ENCODE measurements around the gene NRG3. TPM values are rescaled to one million over a fixed set of nuclear protein-coding genes. Genes with fewer than 3 reads are reported as not detected.

Gene NRG3
- total RNA-seq, 2 donors from 2014 or later, result 0.97 TPM; not detected in 1

GRCh38 chr10:82867056-82867455, 992.1 kb downstream of the NRG3 start:
- TF ChIP-seq POLR2A (IDR thresholded peaks at IDR 0.05), result no peak
- 90% methylated on average over 3 of the region's 3 CpGs for WGBS
- H3K4me3 ChIP-seq, result no peak overlapping the region

GRCh38 chr10:82874671-82875070, 999.7 kb downstream of the NRG3 start:
- Histone ChIP-seq H3K4me1 (replicated peaks) (no peaks in the 10 kb centered on the region), H3K9me3 (no peaks in the 10 kb centered on the region), H3K27ac (no peak overlapping the region), H3K27me3 (replicated peaks; ENCODE audit: insufficient read depth) (no peaks in the 10 kb centered on the region), H3K36me3 (no peaks in the 10 kb centered on the region), H3K4me3 (no peak overlapping the region)
- intact Hi-C loops (cut with DNase I), result no loop called here
- DNase-seq (ENCODE audit: low spot score), result no peak
- 94% methylated on average over 1 of the region's 1 CpG for WGBS
- TF ChIP-seq CTCF (IDR thresholded peaks at IDR 0.05) (no peak), POLR2AphosphoS5 (IDR thresholded peaks at IDR 0.05) (no peak), POLR2A (IDR thresholded peaks at IDR 0.05) (no peak)

More at GRCh38 chr10:82867056-82867455, 992.1 kb downstream of the NRG3 start:
- no peaks in the 10 kb centered on the region for H3K9me3 ChIP-seq
- intact Hi-C loops (cut with DNase I), result no loop called here
- H3K27me3 ChIP-seq (replicated peaks; ENCODE audit: insufficient read depth), result no peaks in the 10 kb centered on the region
- DNase-seq (ENCODE audit: low spot score), result no peak
- no peaks in the 10 kb centered on the region for H3K36me3 ChIP-seq
- H3K27ac ChIP-seq, result no peak overlapping the region
- no peaks in the 10 kb centered on the region for H3K4me1 ChIP-seq (replicated peaks)

GRCh38 chr10:82880776-82881290, 1005.8 kb downstream of the NRG3 start:
- no peak for TF ChIP-seq POLR2AphosphoS5 (IDR thresholded peaks at IDR 0.05)
- TF ChIP-seq CTCF (IDR thresholded peaks at IDR 0.05), result no peak
- no peak for TF ChIP-seq POLR2A (IDR thresholded peaks at IDR 0.05)
- no peak overlapping the region for H3K27ac ChIP-seq
- intact Hi-C loops (cut with DNase I), result no loop called here
- H3K27me3 ChIP-seq (replicated peaks; ENCODE audit: insufficient read depth), result no peaks in the 10 kb centered on the region
- H3K36me3 ChIP-seq, result no peaks in the 10 kb centered on the region
- no peak overlapping the region for H3K4me3 ChIP-seq
- no peaks in the 10 kb centered on the region for H3K9me3 ChIP-seq
- no peak for DNase-seq (ENCODE audit: low spot score)
- 36% methylated on average over 2 of the region's 2 CpGs for WGBS
- H3K4me1 ChIP-seq (replicated peaks), result no peaks in the 10 kb centered on the region

GRCh38 chr10:82882722-82883121, 1007.7 kb downstream of the NRG3 start:
- 62% methylated on average over 1 of the region's 1 CpG for WGBS

GRCh38 chr10:82883603-82884002, 1008.6 kb downstream of the NRG3 start:
- intact Hi-C loops (cut with DNase I), result no loop called here
- H3K9me3 ChIP-seq, result no peaks in the 10 kb centered on the region
- no peaks in the 10 kb centered on the region for H3K27me3 ChIP-seq (replicated peaks; ENCODE audit: insufficient read depth)
- no peak overlapping the region for H3K27ac ChIP-seq
- no peaks in the 10 kb centered on the region for H3K4me1 ChIP-seq (replicated peaks)
- TF ChIP-seq POLR2A (IDR thresholded peaks at IDR 0.05), result no peak
- H3K4me3 ChIP-seq, result no peak overlapping the region
- H3K36me3 ChIP-seq, result no peaks in the 10 kb centered on the region
- DNase-seq (ENCODE audit: low spot score), result no peak
- 86% methylated on average over 1 of the region's 1 CpG for WGBS

More at GRCh38 chr10:82882722-82883121, 1007.7 kb downstream of the NRG3 start:
- no peak overlapping the region for H3K4me3 ChIP-seq
- H3K4me1 ChIP-seq (replicated peaks), result no peaks in the 10 kb centered on the region
- no peak for DNase-seq (ENCODE audit: low spot score)
- intact Hi-C loops (cut with DNase I), result no loop called here
- H3K9me3 ChIP-seq, result no peaks in the 10 kb centered on the region
- H3K27ac ChIP-seq, result no peak overlapping the region
- H3K36me3 ChIP-seq, result no peaks in the 10 kb centered on the region
- TF ChIP-seq POLR2AphosphoS5 (IDR thresholded peaks at IDR 0.05), result no peak
- TF ChIP-seq POLR2A (IDR thresholded peaks at IDR 0.05), result no peak
- no peak for TF ChIP-seq CTCF (IDR thresholded peaks at IDR 0.05)
- H3K27me3 ChIP-seq (replicated peaks; ENCODE audit: insufficient read depth), result no peaks in the 10 kb centered on the region

- Histone ChIP-seq H3K36me3 (no peaks in the 10 kb centered on the region), H3K27ac (no peak overlapping the region), H3K4me3 (no peak overlapping the region), H3K27me3 (replicated peaks; ENCODE audit: insufficient read depth) (no peaks in the 10 kb centered on the region), H3K9me3 (no peaks in the 10 kb centered on the region), H3K4me1 (replicated peaks) (no peaks in the 10 kb centered on the region)
- DNase-seq (ENCODE audit: low spot score), result no peak
- TF ChIP-seq POLR2AphosphoS5 (IDR thresholded peaks at IDR 0.05), result no peak
- no peak for TF ChIP-seq CTCF (IDR thresholded peaks at IDR 0.05)
- no peak for TF ChIP-seq POLR2A (IDR thresholded peaks at IDR 0.05)
- WGBS, result 48% methylated on average over 1 of the region's 1 CpG
- intact Hi-C loops (cut with DNase I), result no loop called here
Observed at GRCh38 chr10:82887488-82887887, 1012.5 kb downstream of the NRG3 start.

Measured in prostate gland (tissue), 2 donors.